NCI-H510A (cell line): ENCODE results near the gene SLC8A1.

Source experiments
- DNase-seq: peaks from one replicate; lab custom pipeline; 2025; lab: John Stamatoyannopoulos, UW

Gene SLC8A1

GRCh38 chr2:40310303-40310702, 141.6 kb downstream of the SLC8A1 start:
- no peak for DNase-seq

GRCh38 chr2:40304340-40304739, 147.6 kb downstream of the SLC8A1 start:
- DNase-seq: no peak

GRCh38 chr2:40303746-40304145, 148.1 kb downstream of the SLC8A1 start:
- no peak for DNase-seq

GRCh38 chr2:40302751-40303325, 149.1 kb downstream of the SLC8A1 start:
- DNase-seq: no peak

- DNase-seq: no peak
Measured at GRCh38 chr2:40300391-40300790, 151.5 kb downstream of the SLC8A1 start.

GRCh38 chr2:40299781-40300180, 152.1 kb downstream of the SLC8A1 start:
- no peak for DNase-seq

- no peak for DNase-seq
Measured at GRCh38 chr2:40299173-40299572, 152.7 kb downstream of the SLC8A1 start.

- DNase-seq: no peak
Measured at GRCh38 chr2:40298026-40298425, 153.9 kb downstream of the SLC8A1 start.

- no peak for DNase-seq
Measured at GRCh38 chr2:40292291-40292690, 159.6 kb downstream of the SLC8A1 start.

- no peak for DNase-seq
Measured at GRCh38 chr2:40289771-40290404, 162.0 kb downstream of the SLC8A1 start.

GRCh38 chr2:40287773-40288172, 164.1 kb downstream of the SLC8A1 start:
- no peak for DNase-seq

- no peak for DNase-seq
Measured at GRCh38 chr2:40287195-40287594, 164.7 kb downstream of the SLC8A1 start.

- DNase-seq: no peak
Measured at GRCh38 chr2:40286721-40287120, 165.2 kb downstream of the SLC8A1 start.

GRCh38 chr2:40285391-40285790, 166.5 kb downstream of the SLC8A1 start:
- DNase-seq: no peak

- DNase-seq: no peak
Measured at GRCh38 chr2:40284797-40285196, 167.1 kb downstream of the SLC8A1 start.

- no peak for DNase-seq
Measured at GRCh38 chr2:40283111-40283909, 168.6 kb downstream of the SLC8A1 start.

GRCh38 chr2:40282428-40282827, 169.5 kb downstream of the SLC8A1 start:
- DNase-seq: no peak

GRCh38 chr2:40281021-40281940, 170.6 kb downstream of the SLC8A1 start:
- no peak for DNase-seq

GRCh38 chr2:40279482-40279881, 172.4 kb downstream of the SLC8A1 start:
- no peak for DNase-seq

- no peak for DNase-seq
Measured at GRCh38 chr2:40279001-40279400, 172.9 kb downstream of the SLC8A1 start.

- DNase-seq: no peak
Measured at GRCh38 chr2:40276076-40276475, 175.8 kb downstream of the SLC8A1 start.

- DNase-seq: no peak
Measured at GRCh38 chr2:40274270-40274669, 177.6 kb downstream of the SLC8A1 start.
